8988T (cell line): Measurements from ENCODE around the gene PIP5K1B.

Experiments
- DNase-seq: peaks from one replicate; pipeline ENCODE4 v3.0.0; 2011

PIP5K1B gene

GRCh38 chr9:68821911-68822310 is 116.9 kb downstream of the PIP5K1B start:
- no peak for DNase-seq

GRCh38 chr9:68822596-68823165 is 117.6 kb downstream of the PIP5K1B start:
- no peak for DNase-seq

GRCh38 chr9:68825762-68826472 is 120.9 kb downstream of the PIP5K1B start:
- no peak for DNase-seq

GRCh38 chr9:68827837-68828744 is 123.1 kb downstream of the PIP5K1B start:
- no peak for DNase-seq

GRCh38 chr9:68832101-68832500 is 127.1 kb downstream of the PIP5K1B start:
- no peak for DNase-seq

GRCh38 chr9:68832861-68833518 is 128.0 kb downstream of the PIP5K1B start:
- no peak for DNase-seq

- DNase-seq = no peak
Measured at GRCh38 chr9:68834931-68835520, 130.0 kb downstream of the PIP5K1B start.

GRCh38 chr9:68836788-68837187 is 131.7 kb downstream of the PIP5K1B start:
- DNase-seq = no peak

- no peak for DNase-seq
Measured at GRCh38 chr9:68838245-68838644, 133.2 kb downstream of the PIP5K1B start.

GRCh38 chr9:68841276-68842052 is 136.4 kb downstream of the PIP5K1B start:
- no peak for DNase-seq

- no peak for DNase-seq
Measured at GRCh38 chr9:68842568-68842967, 137.5 kb downstream of the PIP5K1B start.

- DNase-seq = no peak
Measured at GRCh38 chr9:68843239-68843638, 138.2 kb downstream of the PIP5K1B start.

GRCh38 chr9:68844157-68844556 is 139.1 kb downstream of the PIP5K1B start:
- DNase-seq = no peak

GRCh38 chr9:68844631-68845612 is 139.9 kb downstream of the PIP5K1B start:
- no peak for DNase-seq

- DNase-seq = no peak
Measured at GRCh38 chr9:68847765-68848164, 142.7 kb downstream of the PIP5K1B start.

- DNase-seq = no peak
Measured at GRCh38 chr9:68851657-68852056, 146.6 kb downstream of the PIP5K1B start.

- DNase-seq = no peak
Measured at GRCh38 chr9:68852941-68853340, 147.9 kb downstream of the PIP5K1B start.

- no peak for DNase-seq
Measured at GRCh38 chr9:68859347-68859746, 154.3 kb downstream of the PIP5K1B start.

- DNase-seq = no peak
Measured at GRCh38 chr9:68860419-68860818, 155.4 kb downstream of the PIP5K1B start.

- no peak for DNase-seq
Measured at GRCh38 chr9:68861436-68861835, 156.4 kb downstream of the PIP5K1B start.

- no peak for DNase-seq
Measured at GRCh38 chr9:68867066-68867465, 162.0 kb downstream of the PIP5K1B start.
